Stimulated activated CD8-positive, alpha-beta memory T cell treated with anti-CD3 and anti-CD28 coated beads, Interleukin-7, amount 100 ng/mL, for 4 hours (primary cell): ENCODE results near the gene HOATZ.

Experiments
- DNase-seq, 2 donors: peaks; one replicate each; pipeline ENCODE4 v3.0.0-alpha.2; 2020; ENCODE audit warnings: low read depth in 2 of 2

The HOATZ gene

DNA sequence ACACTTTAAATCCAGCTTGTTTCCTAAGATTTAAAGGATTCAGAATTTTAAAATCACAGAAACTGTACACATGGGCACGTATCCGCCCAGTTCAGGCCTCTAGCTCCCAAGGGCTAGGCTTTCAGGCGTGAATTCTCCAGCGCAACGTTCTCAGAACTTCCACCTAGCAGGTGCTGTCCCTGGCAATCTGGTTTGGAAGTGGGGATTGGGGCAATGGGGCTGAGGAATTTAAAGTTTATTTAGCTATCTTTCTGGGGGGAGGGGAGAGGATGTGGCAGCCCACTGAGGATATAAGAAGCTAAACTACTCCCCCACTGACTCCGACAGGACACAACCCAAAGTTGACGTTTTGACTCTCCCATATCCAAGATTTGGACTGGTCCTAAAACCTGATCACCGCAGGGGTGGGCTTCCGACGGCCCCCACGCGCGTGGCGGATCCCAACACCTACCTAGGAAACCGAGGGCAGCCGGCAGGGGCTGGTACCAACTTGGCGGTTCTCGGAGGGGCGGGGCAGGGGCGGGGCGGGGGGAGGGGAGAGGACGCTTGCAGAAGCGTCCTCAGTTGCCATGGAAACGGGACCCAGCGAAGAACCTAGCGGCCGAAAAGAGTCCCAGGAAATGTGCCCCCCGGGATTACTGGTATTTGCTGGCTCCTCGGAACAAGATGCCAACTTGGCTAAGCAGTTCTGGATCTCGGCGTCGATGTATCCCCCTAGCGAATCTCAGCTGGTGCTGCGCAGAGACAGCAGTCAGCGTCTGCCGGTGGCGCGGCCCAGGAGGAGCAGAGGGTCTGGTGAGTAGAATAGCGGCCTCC is at the start of gene HOATZ:
Gene HOATZ (plus strand): TSS at position 563 of the 816 bp plus-strand sequence. CDS start 7 bp downstream, at position 570.
- DNase-seq, result no peak

DNA sequence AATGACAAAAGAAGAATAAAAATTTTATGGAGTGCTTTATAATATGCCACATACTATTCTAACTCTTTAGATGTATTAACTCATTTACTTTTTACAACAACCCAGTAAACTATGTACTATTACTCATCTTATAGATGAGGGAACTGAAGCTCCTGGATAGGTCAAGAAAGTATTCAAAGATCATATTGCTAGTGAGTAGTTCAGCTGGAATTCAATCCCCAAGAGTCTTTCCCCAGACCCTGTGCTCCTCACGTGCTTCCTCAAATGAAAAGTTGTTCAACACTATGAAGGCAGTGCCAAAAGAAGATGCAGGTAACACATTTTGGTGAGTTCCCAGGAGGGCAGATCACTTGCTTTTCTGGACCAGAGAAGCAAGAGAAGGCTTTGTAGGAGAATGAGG is 49.2 kb upstream of the HOATZ start:
- no peak for DNase-seq

GRCh38 chr11:111466615-111467014 is 48.0 kb upstream of the HOATZ start:
- DNase-seq, result no peak

DNA sequence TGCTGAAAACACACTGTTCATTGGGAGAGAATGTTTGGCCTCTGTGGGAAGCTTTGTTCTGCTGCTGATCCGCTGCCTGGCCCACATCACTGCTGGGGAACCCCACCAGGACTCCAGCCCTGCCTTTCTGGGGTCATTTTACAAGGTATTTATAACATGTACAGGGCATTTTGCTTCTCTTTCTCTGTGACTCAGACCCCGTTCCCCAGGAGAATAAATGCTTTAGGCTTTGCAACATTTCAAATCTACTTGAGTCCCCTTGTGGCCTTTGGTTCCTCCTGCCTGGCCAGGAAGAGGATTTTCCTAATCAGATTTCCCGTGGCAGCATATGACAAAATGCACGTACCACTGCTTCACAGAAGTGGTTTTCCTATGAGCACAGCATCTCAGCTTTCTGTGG is 45.4 kb upstream of the HOATZ start:
- DNase-seq, result no peak

DNA sequence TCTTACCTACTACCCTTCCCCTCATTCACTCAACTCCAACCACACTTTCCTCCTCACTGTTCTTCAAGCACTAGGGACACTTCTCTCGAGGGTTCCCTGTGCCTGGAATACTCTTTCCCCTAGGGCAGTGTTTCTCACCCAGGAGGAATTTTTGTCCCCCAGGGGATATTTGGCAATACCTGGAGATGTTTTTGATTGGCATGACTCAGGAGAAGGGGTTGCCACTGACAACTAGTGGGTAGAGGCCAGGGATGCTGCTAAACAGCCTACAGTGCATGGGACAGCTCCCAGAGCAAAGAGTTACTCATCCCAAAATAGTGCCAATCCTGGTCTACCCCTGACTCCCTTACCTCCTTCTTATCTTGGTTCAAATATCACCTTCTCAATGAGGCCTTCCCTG is 42.4 kb upstream of the HOATZ start:
- DNase-seq, result no peak

- DNase-seq, result no peak
Measured at GRCh38 chr11:111474432-111474831, 40.1 kb upstream of the HOATZ start.

DNA sequence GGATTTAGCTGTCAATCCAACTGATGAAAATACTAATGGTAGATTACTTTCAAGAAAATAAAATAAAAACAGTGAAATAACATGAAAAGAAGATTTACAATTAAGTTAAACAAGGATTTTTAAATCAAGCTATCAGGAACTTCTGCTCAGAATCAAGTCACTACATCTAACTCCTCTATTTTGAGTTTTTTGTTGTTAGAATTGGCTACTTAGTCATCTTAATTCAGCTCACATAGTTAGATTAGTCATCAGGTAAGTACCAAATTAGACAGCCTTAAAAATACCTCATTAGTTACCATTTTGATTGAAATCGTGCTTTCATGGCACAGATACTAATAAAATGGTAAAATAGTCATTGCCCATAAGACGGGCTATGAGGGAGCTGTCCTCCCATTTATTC is 38.2 kb upstream of the HOATZ start:
- no peak for DNase-seq

DNA sequence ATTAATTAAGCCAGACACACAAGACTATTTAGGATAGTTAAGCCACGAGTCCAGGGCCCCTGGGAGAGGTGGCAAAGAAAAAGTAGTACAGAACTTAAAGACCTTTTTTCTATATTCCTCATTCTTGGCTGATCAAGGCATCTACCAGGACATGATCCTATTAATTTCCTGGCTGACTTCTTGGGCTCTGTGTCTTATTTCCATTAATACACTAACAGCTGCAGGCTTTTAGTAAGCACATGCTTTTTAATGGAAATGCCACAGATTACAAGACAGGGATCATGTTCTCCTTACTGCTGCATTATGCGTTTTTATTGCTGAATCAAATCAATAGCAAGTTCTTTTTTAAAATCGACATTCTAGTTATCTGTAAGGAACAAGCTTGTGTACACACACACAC is 37.6 kb upstream of the HOATZ start:
- no peak for DNase-seq

DNA sequence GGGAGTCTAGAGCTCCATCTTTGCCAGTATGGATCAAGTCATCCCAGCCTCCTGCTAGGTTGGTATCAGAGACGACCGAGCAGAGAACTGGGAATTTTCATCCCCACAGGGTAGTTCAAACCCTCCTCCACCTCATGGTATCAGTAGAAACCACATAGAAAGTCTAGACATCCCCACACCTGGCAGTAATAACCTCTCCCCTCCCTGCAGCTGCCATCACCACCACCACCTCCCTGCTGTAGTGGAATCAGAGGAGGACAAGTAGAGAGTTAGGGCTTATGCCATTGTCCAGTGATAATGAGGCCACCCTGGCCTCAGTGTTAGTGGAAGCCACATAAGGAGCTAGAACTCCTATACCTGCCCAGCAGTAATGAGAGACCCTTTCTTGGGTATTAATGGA is 36.7 kb upstream of the HOATZ start:
- no peak for DNase-seq

GRCh38 chr11:111479666-111480065 is 34.9 kb upstream of the HOATZ start:
- no peak for DNase-seq

GRCh38 chr11:111483431-111483830 is 31.1 kb upstream of the HOATZ start:
- no peak for DNase-seq

DNA sequence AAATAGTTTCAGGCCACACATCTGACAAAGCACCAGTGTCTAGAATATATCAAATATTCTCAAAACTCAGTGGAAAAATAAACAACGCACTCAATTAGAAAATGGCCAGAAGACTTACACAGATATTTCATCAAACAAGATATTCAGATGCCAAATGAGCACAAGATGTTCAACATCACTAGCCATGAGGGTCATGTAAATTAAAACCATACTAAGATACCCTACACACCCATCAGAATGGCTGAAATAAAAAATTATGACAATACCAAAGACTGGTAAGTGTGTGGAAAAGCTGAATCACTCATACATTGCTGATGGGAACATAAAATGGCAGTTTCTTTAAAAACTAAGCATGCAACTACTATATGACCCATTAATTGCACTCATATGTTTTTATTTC is 24.1 kb upstream of the HOATZ start:
- DNase-seq, result no peak

DNA sequence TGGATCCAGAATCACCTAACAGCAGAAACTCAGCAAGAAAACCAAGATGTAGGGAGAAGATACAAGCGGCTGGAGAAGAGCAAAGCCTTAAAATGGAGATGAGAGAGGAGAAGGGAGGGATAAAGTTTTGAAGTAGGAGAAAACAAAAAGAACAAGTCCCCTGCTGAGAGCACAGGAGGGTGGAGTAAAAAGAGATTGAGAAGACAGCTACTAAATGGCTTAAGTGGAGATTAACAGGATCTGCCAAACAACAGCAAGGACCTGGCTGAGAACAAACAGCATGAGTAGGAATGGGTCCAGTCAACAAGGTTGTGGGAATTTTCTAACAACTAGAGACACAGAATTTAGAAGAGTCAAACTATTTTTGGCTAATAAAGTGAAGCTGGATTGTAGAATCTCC is 20.5 kb upstream of the HOATZ start:
- no peak for DNase-seq

DNA sequence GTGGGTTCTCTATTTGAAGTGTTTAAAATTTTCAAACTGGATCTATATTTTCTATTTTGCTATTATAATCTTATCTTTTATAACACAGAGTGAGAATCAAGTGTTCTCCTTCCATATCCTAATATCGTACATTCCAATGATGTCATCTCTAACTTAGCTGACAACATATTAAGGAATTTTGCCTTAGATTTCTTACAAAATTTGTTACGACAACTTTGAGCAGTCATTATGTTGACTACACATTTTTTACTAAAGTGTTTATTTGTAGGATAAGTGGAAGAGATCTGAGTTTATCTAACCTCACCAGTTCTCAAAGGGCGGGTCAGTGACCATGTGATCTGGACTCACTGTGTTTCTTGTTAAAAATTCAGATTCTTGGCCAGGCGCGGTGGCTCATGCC is 15.1 kb upstream of the HOATZ start:
- no peak for DNase-seq

DNA sequence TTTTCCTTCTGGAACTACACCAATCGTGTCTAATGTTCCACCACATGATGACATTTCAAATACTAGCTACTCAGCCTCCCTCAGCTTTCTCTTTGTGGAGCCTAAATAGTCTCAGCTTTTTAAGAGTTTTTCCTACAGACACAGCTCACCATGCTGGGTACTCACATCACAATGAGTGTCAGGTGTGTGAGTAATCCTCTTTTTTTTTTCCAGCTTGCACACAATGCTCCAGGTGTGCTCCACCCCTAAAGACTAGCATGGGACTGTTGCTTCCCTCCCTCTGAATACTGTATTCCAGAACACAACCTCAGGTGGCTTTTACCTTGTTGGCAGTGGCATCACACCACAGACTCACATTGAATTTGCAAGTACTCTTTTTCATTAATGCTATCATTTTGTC is 14.1 kb upstream of the HOATZ start:
- DNase-seq, result no peak

- no peak for DNase-seq
Measured at GRCh38 chr11:111502611-111503010, 12.0 kb upstream of the HOATZ start.

DNA sequence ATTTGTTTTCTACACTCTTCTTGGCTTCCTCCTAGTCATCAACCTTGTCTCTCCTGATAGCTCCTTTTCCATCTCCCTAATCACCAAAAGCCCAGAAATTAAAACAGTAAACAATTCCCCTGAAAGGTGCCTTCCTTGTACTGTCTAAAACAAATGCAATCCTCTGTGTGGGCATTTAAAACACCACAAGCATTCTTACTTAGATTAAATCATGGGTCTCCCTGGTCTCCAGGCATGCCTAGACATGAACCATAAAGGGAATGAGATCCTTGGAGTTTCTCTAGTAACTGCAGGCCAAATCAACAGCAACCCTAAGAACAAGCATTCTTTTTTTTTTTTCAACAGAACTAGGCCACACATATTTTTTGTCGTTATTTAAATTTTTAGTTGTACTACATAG is 4.3 kb upstream of the HOATZ start:
- no peak for DNase-seq

- no peak for DNase-seq
Measured at GRCh38 chr11:111512296-111513239, 2.0 kb upstream of the HOATZ start, which contains the start of gene BTG4. Gene BTG4 (minus strand): TSS chr11:111512386. CDS start chr11:111498776, 13,610 bp downstream.

DNA sequence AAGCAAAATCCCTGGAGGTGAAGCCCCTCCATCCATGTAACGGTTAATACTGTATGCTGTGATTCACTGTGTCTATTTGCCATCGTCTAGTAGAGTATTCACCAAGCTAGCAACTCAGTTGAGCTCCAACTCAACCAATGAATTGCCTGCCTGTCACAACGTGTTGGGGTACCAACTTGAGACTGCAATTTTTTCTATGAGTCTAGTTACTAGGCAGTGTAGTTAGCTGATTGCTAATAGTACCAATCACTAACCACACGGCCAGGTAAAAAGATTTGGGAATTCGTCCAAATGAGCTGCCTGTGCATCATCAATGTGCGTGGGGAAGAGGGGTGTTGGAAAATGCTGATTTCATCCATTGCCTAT is 1.4 kb upstream of the HOATZ start:
- DNase-seq, result no peak

DNA sequence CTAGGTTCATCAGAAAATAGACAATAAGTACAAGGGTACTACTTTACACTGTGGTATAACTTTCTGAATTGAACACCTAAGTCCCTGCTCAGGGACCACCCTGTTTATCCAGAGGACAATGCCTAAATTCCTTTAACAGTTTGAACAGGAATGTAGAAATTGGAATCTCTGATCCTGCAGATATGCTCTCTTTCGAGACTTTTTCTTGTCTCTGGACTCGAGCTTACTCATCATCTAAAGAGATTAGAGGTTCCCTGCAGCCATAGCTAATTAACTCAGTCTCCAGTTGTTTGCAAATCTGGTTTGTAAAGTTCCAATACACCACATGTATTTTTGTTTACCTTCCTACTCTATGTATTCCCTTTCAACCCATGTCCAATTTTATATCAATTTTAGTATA is 1.0 kb downstream of the HOATZ start:
- no peak for DNase-seq

DNA sequence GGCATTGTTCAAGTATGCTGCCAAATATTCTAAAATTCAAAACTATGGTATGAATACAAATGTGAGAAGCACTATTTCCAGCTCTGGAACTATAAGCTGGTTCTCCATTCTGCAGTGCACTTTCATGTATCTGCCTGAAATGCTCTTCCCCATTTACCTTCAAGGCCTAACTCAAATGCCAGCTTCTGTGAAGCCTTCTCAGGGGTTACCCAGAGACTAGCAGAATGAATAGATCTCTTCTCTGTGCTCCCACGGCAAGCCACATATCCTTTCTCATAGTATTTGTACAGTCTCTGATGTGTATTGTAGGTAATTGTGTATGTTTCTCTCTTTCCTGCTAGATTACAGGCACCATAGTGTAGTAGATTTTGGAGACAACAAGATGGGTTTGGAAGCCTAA is 4.1 kb downstream of the HOATZ start:
- no peak for DNase-seq

- DNase-seq, result no peak
Measured at GRCh38 chr11:111520560-111520959, 6.0 kb downstream of the HOATZ start.

GRCh38 chr11:111521135-111521534 is 6.6 kb downstream of the HOATZ start:
- no peak for DNase-seq
